Measurements from ENCODE around the gene RAB5B. TPM values are rescaled to one million over a fixed set of nuclear protein-coding genes. Genes with fewer than 3 reads are reported as not detected.
A peak's percentile ranks its signal among the peaks of the same experiment; 100 is the strongest.
"Not testable (repeated sequence)": the region's sequence is repeated elsewhere in the genome, so short reads cannot be mapped to it uniquely, and the experiment has no call there.

The RAB5B gene
- polyA plus RNA-seq, 3 donors from 2014 or later: 54.6 to 80.6 (median 76.9) TPM

- not testable (repeated sequence) for H3K9me3 Mint-ChIP-seq; H3K4me3 Mint-ChIP-seq; DNase-seq; H3K27ac Mint-ChIP-seq; H3K27me3 Mint-ChIP-seq (ENCODE audit: low read depth in 3 of 3); H3K36me3 Mint-ChIP-seq
- peaks cover 23% of the 10 kb centered on the region in 2 donors for H3K4me1 Mint-ChIP-seq
Observed at GRCh38 chr12:55999999-56000540, 26.2 kb downstream of the RAB5B start.

GRCh38 chr12:56001487-56002100 lies 27.7 kb downstream of the RAB5B start:
- H3K9me3 Mint-ChIP-seq: no peaks in the 10 kb centered on the region
- no peak for DNase-seq
- peaks cover 0 to 2% (median 1%) of the 10 kb centered on the region in 3 donors for H3K27me3 Mint-ChIP-seq (ENCODE audit: low read depth in 3 of 3)
- no peaks in the 10 kb centered on the region for H3K36me3 Mint-ChIP-seq
- no peak overlapping the region for H3K4me3 Mint-ChIP-seq
- H3K27ac Mint-ChIP-seq: no peak overlapping the region
- H3K4me1 Mint-ChIP-seq: peaks cover 14 to 19% of the 10 kb centered on the region in 2 donors

- not testable (repeated sequence) for H3K36me3 Mint-ChIP-seq; H3K27ac Mint-ChIP-seq; DNase-seq; H3K9me3 Mint-ChIP-seq; H3K4me3 Mint-ChIP-seq; H3K27me3 Mint-ChIP-seq (ENCODE audit: low read depth in 3 of 3)
- peaks cover 12 to 14% of the 10 kb centered on the region in 2 donors for H3K4me1 Mint-ChIP-seq
Observed at GRCh38 chr12:56003376-56003775, 29.5 kb downstream of the RAB5B start.

GRCh38 chr12:56004211-56004610 lies 30.3 kb downstream of the RAB5B start:
- no peaks in the 10 kb centered on the region for H3K36me3 Mint-ChIP-seq
- peaks cover 0 to 6% (median 4%) of the 10 kb centered on the region in 3 donors for H3K27me3 Mint-ChIP-seq (ENCODE audit: low read depth in 3 of 3)
- H3K4me3 Mint-ChIP-seq: no peak overlapping the region
- no peaks in the 10 kb centered on the region for H3K9me3 Mint-ChIP-seq
- H3K27ac Mint-ChIP-seq: no peak overlapping the region
- no peak for DNase-seq
- peaks cover 18% of the 10 kb centered on the region in 2 donors for H3K4me1 Mint-ChIP-seq

- H3K36me3 Mint-ChIP-seq: no peaks in the 10 kb centered on the region
- peaks cover 18 to 19% of the 10 kb centered on the region in 2 donors for H3K4me1 Mint-ChIP-seq
- peaks cover 2 to 6% (median 3%) of the 10 kb centered on the region in 3 donors for H3K27me3 Mint-ChIP-seq (ENCODE audit: low read depth in 3 of 3)
- H3K4me3 Mint-ChIP-seq: peak overlapping the region; percentile 84 to 90 (median 88)
- peak; percentile 42 to 48 (median 48) for DNase-seq
- no peaks in the 10 kb centered on the region for H3K9me3 Mint-ChIP-seq
- H3K27ac Mint-ChIP-seq: peak overlapping the region; percentile 69 to 89 (median 82)
Observed at GRCh38 chr12:56007564-56008559, 34.0 kb downstream of the RAB5B start.

- peak overlapping the region in 1 of 6 donors; percentile 32 for H3K27ac Mint-ChIP-seq
- H3K27me3 Mint-ChIP-seq (ENCODE audit: low read depth in 3 of 3): peaks cover 2 to 4% (median 3%) of the 10 kb centered on the region in 3 donors
- peak overlapping the region in 2 of 5 donors; percentile 1 to 47 for H3K4me3 Mint-ChIP-seq
- H3K4me1 Mint-ChIP-seq: peaks cover 18 to 19% of the 10 kb centered on the region in 2 donors
- H3K9me3 Mint-ChIP-seq: no peaks in the 10 kb centered on the region
- no peak for DNase-seq
- H3K36me3 Mint-ChIP-seq: no peaks in the 10 kb centered on the region
Observed at GRCh38 chr12:56010111-56010570, 36.3 kb downstream of the RAB5B start.

- Mint-ChIP-seq H3K36me3 (peaks cover 0 to 4% (median 0%) of the 10 kb centered on the region in 3 donors), H3K4me3 (no peak overlapping the region), H3K9me3 (no peaks in the 10 kb centered on the region), H3K27me3 (ENCODE audit: low read depth in 3 of 3) (peaks cover 2 to 4% (median 3%) of the 10 kb centered on the region in 3 donors), H3K4me1 (peaks cover 15 to 19% of the 10 kb centered on the region in 2 donors), H3K27ac (no peak overlapping the region)
- no peak for DNase-seq
Observed at GRCh38 chr12:56011509-56012090, 37.7 kb downstream of the RAB5B start.

- no peak for DNase-seq
- Mint-ChIP-seq H3K27ac (no peak overlapping the region), H3K4me3 (no peak overlapping the region), H3K4me1 (peaks cover 4 to 6% of the 10 kb centered on the region in 2 donors), H3K9me3 (no peaks in the 10 kb centered on the region), H3K36me3 (peaks cover 0 to 9% (median 3%) of the 10 kb centered on the region in 3 donors), H3K27me3 (ENCODE audit: low read depth in 3 of 3) (peaks cover 2 to 3% (median 2%) of the 10 kb centered on the region in 3 donors)
Observed at GRCh38 chr12:56013482-56013881, 39.6 kb downstream of the RAB5B start.

GRCh38 chr12:56014205-56014604 lies 40.3 kb downstream of the RAB5B start:
- Mint-ChIP-seq H3K27ac (peak overlapping the region in 1 of 6 donors; percentile 67), H3K4me1 (peaks cover 0 to under 1% of the 10 kb centered on the region in 2 donors), H3K4me3 (no peak overlapping the region), H3K36me3 (peaks cover 0 to 9% (median 4%) of the 10 kb centered on the region in 3 donors), H3K9me3 (no peaks in the 10 kb centered on the region), H3K27me3 (ENCODE audit: low read depth in 3 of 3) (peaks cover 0 to 2% (median 0%) of the 10 kb centered on the region in 3 donors)
- DNase-seq: no peak

GRCh38 chr12:56017181-56017580 lies 43.3 kb downstream of the RAB5B start:
- Mint-ChIP-seq H3K4me1 (peaks cover 11 to 15% of the 10 kb centered on the region in 2 donors), H3K27me3 (ENCODE audit: low read depth in 3 of 3) (no peaks in the 10 kb centered on the region), H3K4me3 (no peak overlapping the region), H3K36me3 (peaks cover 0 to 9% (median 8%) of the 10 kb centered on the region in 3 donors), H3K9me3 (no peaks in the 10 kb centered on the region), H3K27ac (no peak overlapping the region)
- DNase-seq: no peak

- peaks cover 0 to 9% (median 8%) of the 10 kb centered on the region in 3 donors for H3K36me3 Mint-ChIP-seq
- no peak overlapping the region for H3K4me3 Mint-ChIP-seq
- no peaks in the 10 kb centered on the region for H3K27me3 Mint-ChIP-seq (ENCODE audit: low read depth in 3 of 3)
- peaks cover 11 to 15% of the 10 kb centered on the region in 2 donors for H3K4me1 Mint-ChIP-seq
- peak overlapping the region in 1 of 6 donors; percentile 55 for H3K27ac Mint-ChIP-seq
- H3K9me3 Mint-ChIP-seq: no peaks in the 10 kb centered on the region
- no peak for DNase-seq
Observed at GRCh38 chr12:56018356-56018755, 44.5 kb downstream of the RAB5B start.

GRCh38 chr12:56020423-56021184 lies 46.7 kb downstream of the RAB5B start, which contains the start of gene IKZF4:
TSS of gene IKZF4 (plus strand) at chr12:56021043. CDS start at chr12:56021494, 451 bp downstream.
- peak within 1 kb of the TSS in 5 of 6 donors; percentile 35 to 63 (median 40) for H3K27ac Mint-ChIP-seq
- peaks cover 11 to 15% of the 10 kb centered on the region in 2 donors for H3K4me1 Mint-ChIP-seq
- no peaks in the 10 kb centered on the region for H3K9me3 Mint-ChIP-seq
- DNase-seq: no peak
- H3K36me3 Mint-ChIP-seq: peaks cover 0 to 12% (median 8%) of the 10 kb centered on the region in 3 donors
- H3K27me3 Mint-ChIP-seq (ENCODE audit: low read depth in 3 of 3): peaks cover 0 to 1% (median 0%) of the 10 kb centered on the region in 3 donors
- H3K4me3 Mint-ChIP-seq: peak within 1 kb of the TSS; percentile 5 to 74 (median 64)
